PC-9 (cell line): ENCODE measurements around the gene MYD88. TPM values are rescaled to one million over a fixed set of nuclear protein-coding genes. Genes with fewer than 3 reads are reported as not detected.

Source experiments
- BruUV-seq: library from RNA; stranded (reverse); fragments of 400-500 nt; replicated peaks from 2 replicates; lab custom pipeline; 2021; lab: Mats Ljungman, UMichigan
- CTCF ChIA-PET: fragments of 300-600 bp; sonication (Branson Sonifier 250); formaldehyde crosslinking; loops from one replicate; lab custom pipeline; 2022; ENCODE audit warnings: antibody characterized with exemption; lab: Charles Lee
- POLR2A ChIA-PET: fragments of 300-600 bp; sonication (Branson Sonifier 250); formaldehyde crosslinking; loops from one replicate; lab custom pipeline; 2022; ENCODE audit warnings: antibody characterized with exemption; ENCODE audit not compliant: unreplicated experiment; lab: Charles Lee
- DNase-seq, 2 experiments: peaks; one replicate each; pipeline versions ENCODE4 v3.0.0 to v3.0.0-alpha.2; 2015 to 2022; ENCODE audit warnings: mixed read lengths in 1 of 2
- H2AFZ ChIP-seq: fragments of 200-600 bp; sonication (generic); 2 replicates; pipeline ENCODE4 v1.8.1; 2017; ENCODE audit warnings: antibody characterized with exemption
- H3F3A ChIP-seq: fragments of 200-600 bp; sonication (generic); 2 replicates; pipeline ENCODE4 v1.8.1; 2017; ENCODE audit warnings: antibody characterized with exemption, mild to moderate bottlenecking, low read depth; ENCODE audit not compliant: insufficient read depth
- H3K27ac ChIP-seq: fragments of 200-600 bp; sonication (generic); 2 replicates; pipeline ENCODE4 v1.6.1; 2016; ENCODE audit warnings: mixed run types
- H3K27me3 ChIP-seq: fragments of 200-600 bp; sonication (generic); 2 replicates; pipeline ENCODE4 v1.6.1; 2016; ENCODE audit warnings: low read depth, mixed run types; ENCODE audit not compliant: insufficient read depth
- H3K36me3 ChIP-seq: fragments of 200-600 bp; sonication (generic); 2 replicates; pipeline ENCODE4 v1.6.1; 2016; ENCODE audit warnings: low read depth, mixed run types
- H3K4me1 ChIP-seq: fragments of 200-600 bp; sonication (generic); replicated peaks from 2 replicates; pipeline ENCODE4 v1.6.1; 2016; ENCODE audit warnings: mixed run types; ENCODE audit not compliant: insufficient read depth
- H3K4me2 ChIP-seq: fragments of 200-600 bp; sonication (generic); 2 replicates; pipeline ENCODE4 v1.6.1; 2017; ENCODE audit warnings: mixed run types
- H3K4me3 ChIP-seq: fragments of 200-600 bp; sonication (generic); 2 replicates; pipeline ENCODE4 v1.6.1; 2016; ENCODE audit warnings: mixed run types
- H3K79me2 ChIP-seq: fragments of 200-600 bp; sonication (generic); 2 replicates; pipeline ENCODE4 v1.6.1; 2017; ENCODE audit warnings: low read depth, mixed run types
- H3K9me2 ChIP-seq: fragments of 200-600 bp; sonication (generic); 2 replicates; pipeline ENCODE4 v1.8.1; 2017; ENCODE audit warnings: mild to moderate bottlenecking; ENCODE audit not compliant: insufficient read depth
- H3K9me3 ChIP-seq: fragments of 200-600 bp; sonication (generic); 2 replicates; pipeline ENCODE4 v1.8.1; 2016; ENCODE audit warnings: low read depth; ENCODE audit not compliant: insufficient read depth
- H4K20me1 ChIP-seq: fragments of 200-600 bp; sonication (generic); 2 replicates; pipeline ENCODE4 v1.8.1; 2017; ENCODE audit not compliant: insufficient read depth
- EZH2 ChIP-seq: fragments of 200-600 bp; sonication (generic); IDR thresholded peaks from 2 replicates; pipeline ENCODE4 v1.8.0; 2017; ENCODE audit warnings: antibody characterized with exemption, low read depth
- intact Hi-C: fragments of 100-400 bp; cut with micrococcal nuclease; formaldehyde crosslinking; loops from one replicate; pipeline ENCODE4 v1.10.0; 2022; ENCODE audit not compliant: unreplicated experiment
- total RNA-seq: library from RNA; stranded (reverse); gene quantifications from 2 replicates; pipeline ENCODE4 v1.2.3, GENCODE V29; 2021
- TF ChIP-seq, protein P1 (sequence below): fragments of 200-600 bp; sonication (generic); conservative IDR thresholded peaks from 2 replicates; pipeline ENCODE4 v1.6.1; 2017; ENCODE audit warnings: mixed run types, antibody characterized with exemption, mild to moderate bottlenecking, moderate library complexity

MYD88 gene
- total RNA-seq, 1 experiment from 2014 or later, result 25.0 TPM

DNA sequence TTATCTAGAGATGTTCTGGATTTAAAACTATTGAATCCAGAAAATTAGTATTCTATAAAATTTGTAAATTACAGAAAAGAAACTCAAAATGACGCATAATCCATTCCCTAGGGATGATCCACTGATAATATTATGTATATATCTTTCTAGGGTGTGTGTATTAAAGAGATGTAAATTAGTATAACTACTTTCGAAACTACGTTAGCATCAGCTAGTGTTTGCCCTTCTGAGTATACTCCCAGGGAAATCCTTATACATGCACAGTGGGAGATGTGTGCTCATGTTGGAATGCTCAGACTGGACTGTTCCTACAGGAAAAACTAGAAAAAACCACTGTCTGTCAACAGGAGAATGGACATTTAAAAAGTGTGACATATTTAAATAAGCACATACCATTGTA, 38.0 kb upstream of the MYD88 start:
- no peak for TF ChIP-seq EZH2
- TF ChIP-seq, protein P1, sequence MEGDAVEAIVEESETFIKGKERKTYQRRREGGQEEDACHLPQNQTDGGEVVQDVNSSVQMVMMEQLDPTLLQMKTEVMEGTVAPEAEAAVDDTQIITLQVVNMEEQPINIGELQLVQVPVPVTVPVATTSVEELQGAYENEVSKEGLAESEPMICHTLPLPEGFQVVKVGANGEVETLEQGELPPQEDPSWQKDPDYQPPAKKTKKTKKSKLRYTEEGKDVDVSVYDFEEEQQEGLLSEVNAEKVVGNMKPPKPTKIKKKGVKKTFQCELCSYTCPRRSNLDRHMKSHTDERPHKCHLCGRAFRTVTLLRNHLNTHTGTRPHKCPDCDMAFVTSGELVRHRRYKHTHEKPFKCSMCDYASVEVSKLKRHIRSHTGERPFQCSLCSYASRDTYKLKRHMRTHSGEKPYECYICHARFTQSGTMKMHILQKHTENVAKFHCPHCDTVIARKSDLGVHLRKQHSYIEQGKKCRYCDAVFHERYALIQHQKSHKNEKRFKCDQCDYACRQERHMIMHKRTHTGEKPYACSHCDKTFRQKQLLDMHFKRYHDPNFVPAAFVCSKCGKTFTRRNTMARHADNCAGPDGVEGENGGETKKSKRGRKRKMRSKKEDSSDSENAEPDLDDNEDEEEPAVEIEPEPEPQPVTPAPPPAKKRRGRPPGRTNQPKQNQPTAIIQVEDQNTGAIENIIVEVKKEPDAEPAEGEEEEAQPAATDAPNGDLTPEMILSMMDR, result no peak
- intact Hi-C loops, result no loop called here
- H3K4me3 ChIP-seq, result no peak overlapping the region
- H3K9me3 ChIP-seq, result peaks cover under 1% of the 10 kb centered on the region; the same call in 1 of the 2 replicates
- H3K36me3 ChIP-seq, result no peaks in the 10 kb centered on the region
- H3K4me2 ChIP-seq, result no peak overlapping the region
- H3K79me2 ChIP-seq, result no peaks in the 10 kb centered on the region
- H3K9me2 ChIP-seq, result no peaks in the 10 kb centered on the region
- H3K27me3 ChIP-seq, result peaks cover under 1% of the 10 kb centered on the region; the same call in 1 of the 2 replicates
- H3F3A ChIP-seq, result no peaks in the 10 kb centered on the region
- ChIA-PET CTCF (no interaction called here), POLR2A (no interaction called here)
- BruUV-seq, result no TSS peak
- H2AFZ ChIP-seq, result no peak overlapping the region
- H4K20me1 ChIP-seq, result no peaks in the 10 kb centered on the region
- H3K4me1 ChIP-seq, result no peaks in the 10 kb centered on the region
- DNase-seq, result no peak
- H3K27ac ChIP-seq, result no peak overlapping the region

DNA sequence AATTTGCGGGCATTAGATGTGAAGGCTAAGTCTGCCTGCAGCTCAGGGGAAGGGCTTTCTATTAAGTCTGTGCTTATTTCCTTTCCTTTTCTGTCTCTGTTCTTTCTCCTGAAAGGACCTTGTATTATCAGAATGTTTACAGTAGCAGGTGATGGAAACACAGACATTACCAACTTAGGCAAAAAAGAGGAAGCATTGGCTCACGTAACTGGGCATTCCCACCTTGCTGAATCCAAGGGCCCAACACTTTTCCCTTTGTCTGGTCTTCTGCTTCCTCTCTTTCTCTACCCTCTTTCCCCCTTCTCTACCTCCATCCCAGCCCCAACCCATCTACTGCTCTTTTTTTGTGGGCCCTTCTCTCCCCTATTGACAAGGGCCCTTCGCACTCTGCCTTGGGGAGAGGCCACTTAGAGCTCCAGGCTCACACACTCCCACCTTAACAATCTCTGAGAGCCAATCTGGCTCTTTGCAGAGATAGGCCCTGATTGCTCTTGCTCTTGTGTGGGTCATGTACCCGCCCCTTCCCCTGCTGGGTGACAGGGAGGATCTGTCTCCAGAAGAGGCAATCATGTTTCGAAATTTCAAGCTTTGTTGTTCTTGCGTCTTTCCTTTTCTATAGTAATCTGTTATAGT, 36.5 kb upstream of the MYD88 start:
- Histone ChIP-seq H3K4me2 (no peak overlapping the region), H3K9me2 (no peaks in the 10 kb centered on the region), H3K79me2 (no peaks in the 10 kb centered on the region), H3K9me3 (peaks cover 4% of the 10 kb centered on the region; the same call in 1 of the 2 replicates), H2AFZ (no peak overlapping the region), H3K4me3 (no peak overlapping the region), H3K27me3 (no peaks in the 10 kb centered on the region), H4K20me1 (no peaks in the 10 kb centered on the region), H3K36me3 (no peaks in the 10 kb centered on the region), H3K4me1 (no peaks in the 10 kb centered on the region), H3K27ac (no peak overlapping the region), H3F3A (no peaks in the 10 kb centered on the region)
- no peak for DNase-seq
- intact Hi-C loops, result no loop called here
- CTCF ChIA-PET, result no interaction called here
- TF ChIP-seq, protein P1, result no peak
- TF ChIP-seq EZH2, result no peak
- POLR2A ChIA-PET, result interaction anchor here (0.7 kb wide), 1 partner anchor 72 kb away, joined by 5 read pairs; the partner anchor contains the start of gene PLCD1
- no TSS peak for BruUV-seq

DNA sequence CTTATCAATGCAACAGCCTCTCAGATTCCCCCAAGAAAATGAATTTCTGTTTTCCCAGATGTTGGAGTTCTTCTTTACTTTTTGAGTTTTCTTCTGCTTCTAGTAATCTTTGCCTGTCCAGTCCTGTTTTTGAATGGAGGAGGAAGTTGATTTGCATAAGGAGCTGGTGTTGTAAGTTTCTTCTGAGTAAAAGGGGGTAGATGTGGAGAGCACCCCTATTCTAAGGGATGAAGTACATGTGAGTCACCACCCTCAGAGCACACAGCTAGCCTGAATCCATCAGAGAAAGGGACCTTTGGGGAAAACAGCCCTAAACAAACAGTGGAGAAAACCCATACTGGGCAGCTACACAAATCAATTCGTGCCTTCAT, 36.0 kb upstream of the MYD88 start:
- no peaks in the 10 kb centered on the region for H3K36me3 ChIP-seq
- POLR2A ChIA-PET, result interaction anchor here (0.7 kb wide), 1 partner anchor 73 kb away, joined by 5 read pairs; the partner anchor contains the start of gene PLCD1
- H3F3A ChIP-seq, result no peaks in the 10 kb centered on the region
- no peaks in the 10 kb centered on the region for H3K9me2 ChIP-seq
- no peak for DNase-seq
- no peak overlapping the region for H3K4me3 ChIP-seq
- intact Hi-C loops, result no loop called here
- CTCF ChIA-PET, result no interaction called here
- TF ChIP-seq, protein P1, result no peak
- no peak for TF ChIP-seq EZH2
- H3K27me3 ChIP-seq, result no peaks in the 10 kb centered on the region
- peaks cover 4% of the 10 kb centered on the region; the same call in 1 of the 2 replicates for H3K9me3 ChIP-seq
- BruUV-seq, result no TSS peak
- no peak overlapping the region for H3K4me2 ChIP-seq
- no peaks in the 10 kb centered on the region for H4K20me1 ChIP-seq
- H3K27ac ChIP-seq, result no peak overlapping the region
- no peaks in the 10 kb centered on the region for H3K79me2 ChIP-seq
- no peaks in the 10 kb centered on the region for H3K4me1 ChIP-seq
- no peak overlapping the region for H2AFZ ChIP-seq
